ENCODE results near the gene HGF. TPM values are rescaled to one million over a fixed set of nuclear protein-coding genes. Genes with fewer than 3 reads are reported as not detected.

Gene HGF
- total RNA-seq, 2 experiments from 2014 or later, result not detected

- peaks cover 2% of the 10 kb centered on the region for H3K27me3 Mint-ChIP-seq
- no peaks in the 10 kb centered on the region for H3K9me3 Mint-ChIP-seq
- H3K4me1 Mint-ChIP-seq (ENCODE audit: low read depth), result no peaks in the 10 kb centered on the region
- no peak overlapping the region for H3K4me3 Mint-ChIP-seq
- ChIA-PET CTCF (no interaction called here), POLR2A (no interaction called here)
- DNase-seq, result no peak
- intact Hi-C loops (cut with micrococcal nuclease), result no loop called here
- ATAC-seq, result no peak
- no peak for TF ChIP-seq CTCF (IDR thresholded peaks at IDR 0.05)
- H3K36me3 Mint-ChIP-seq (ENCODE audit: low read depth), result no peaks in the 10 kb centered on the region
- no peak overlapping the region for H3K27ac Mint-ChIP-seq
Measured at GRCh38 chr7:81774551-81774950, 4.7 kb upstream of the HGF start.

GRCh38 chr7:81770728-81771223, 929 bp upstream of the HGF start:
- Mint-ChIP-seq H3K4me3 (no peak overlapping the region), H3K27ac (no peak overlapping the region), H3K36me3 (ENCODE audit: low read depth) (no peaks in the 10 kb centered on the region), H3K27me3 (peaks cover 2% of the 10 kb centered on the region), H3K4me1 (ENCODE audit: low read depth) (no peaks in the 10 kb centered on the region), H3K9me3 (no peaks in the 10 kb centered on the region)
- POLR2A ChIA-PET, result no interaction called here
- intact Hi-C loops (cut with micrococcal nuclease), result no loop called here
- ATAC-seq (no peak), DNase-seq (no peak)
- CTCF ChIA-PET, result no interaction called here
- TF ChIP-seq CTCF (IDR thresholded peaks at IDR 0.05), result no peak

GRCh38 chr7:81768951-81769778, 682 bp downstream of the HGF start:
- Mint-ChIP-seq H3K4me1 (ENCODE audit: low read depth) (no peaks in the 10 kb centered on the region), H3K9me3 (no peaks in the 10 kb centered on the region), H3K27ac (no peak overlapping the region), H3K4me3 (no peak overlapping the region), H3K27me3 (peaks cover 2% of the 10 kb centered on the region), H3K36me3 (ENCODE audit: low read depth) (no peaks in the 10 kb centered on the region)
- ChIA-PET CTCF (no interaction called here), POLR2A (no interaction called here)
- intact Hi-C loops (cut with micrococcal nuclease), result no loop called here
- DNase-seq (no peak), ATAC-seq (no peak)
- no peak for TF ChIP-seq CTCF (IDR thresholded peaks at IDR 0.05)

- ATAC-seq (no peak), DNase-seq (no peak)
- Mint-ChIP-seq H3K9me3 (no peaks in the 10 kb centered on the region), H3K4me3 (no peak overlapping the region), H3K27ac (no peak overlapping the region), H3K4me1 (ENCODE audit: low read depth) (no peaks in the 10 kb centered on the region), H3K36me3 (ENCODE audit: low read depth) (no peaks in the 10 kb centered on the region), H3K27me3 (peaks cover 2% of the 10 kb centered on the region)
- CTCF ChIA-PET, result no interaction called here
- intact Hi-C loops (cut with micrococcal nuclease), result no loop called here
- no peak for TF ChIP-seq CTCF (IDR thresholded peaks at IDR 0.05)
- POLR2A ChIA-PET, result no interaction called here
Measured at GRCh38 chr7:81767926-81768325, 1.9 kb downstream of the HGF start.

GRCh38 chr7:81761821-81762220, 8.0 kb downstream of the HGF start:
- no peak overlapping the region for H3K4me3 Mint-ChIP-seq
- no peak for ATAC-seq

More at GRCh38 chr7:81761821-81762220, 8.0 kb downstream of the HGF start:
- Mint-ChIP-seq H3K4me1 (ENCODE audit: low read depth) (no peaks in the 10 kb centered on the region), H3K9me3 (no peaks in the 10 kb centered on the region), H3K27ac (no peak overlapping the region), H3K27me3 (no peaks in the 10 kb centered on the region), H3K36me3 (ENCODE audit: low read depth) (no peaks in the 10 kb centered on the region)
- POLR2A ChIA-PET, result no interaction called here
- no peak for TF ChIP-seq CTCF (IDR thresholded peaks at IDR 0.05)
- intact Hi-C loops (cut with micrococcal nuclease), result no loop called here
- no peak for DNase-seq
- CTCF ChIA-PET, result no interaction called here

Data from activated CD8-positive, alpha-beta T cell treated with anti-CD3 and anti-CD28 coated beads for 36 hours (primary cell).